Measurements from ENCODE around the gene PHF23.
"Not testable (repeated sequence)": the region's sequence is repeated elsewhere in the genome, so short reads cannot be mapped to it uniquely, and the experiment has no call there.

PHF23 gene

DNA sequence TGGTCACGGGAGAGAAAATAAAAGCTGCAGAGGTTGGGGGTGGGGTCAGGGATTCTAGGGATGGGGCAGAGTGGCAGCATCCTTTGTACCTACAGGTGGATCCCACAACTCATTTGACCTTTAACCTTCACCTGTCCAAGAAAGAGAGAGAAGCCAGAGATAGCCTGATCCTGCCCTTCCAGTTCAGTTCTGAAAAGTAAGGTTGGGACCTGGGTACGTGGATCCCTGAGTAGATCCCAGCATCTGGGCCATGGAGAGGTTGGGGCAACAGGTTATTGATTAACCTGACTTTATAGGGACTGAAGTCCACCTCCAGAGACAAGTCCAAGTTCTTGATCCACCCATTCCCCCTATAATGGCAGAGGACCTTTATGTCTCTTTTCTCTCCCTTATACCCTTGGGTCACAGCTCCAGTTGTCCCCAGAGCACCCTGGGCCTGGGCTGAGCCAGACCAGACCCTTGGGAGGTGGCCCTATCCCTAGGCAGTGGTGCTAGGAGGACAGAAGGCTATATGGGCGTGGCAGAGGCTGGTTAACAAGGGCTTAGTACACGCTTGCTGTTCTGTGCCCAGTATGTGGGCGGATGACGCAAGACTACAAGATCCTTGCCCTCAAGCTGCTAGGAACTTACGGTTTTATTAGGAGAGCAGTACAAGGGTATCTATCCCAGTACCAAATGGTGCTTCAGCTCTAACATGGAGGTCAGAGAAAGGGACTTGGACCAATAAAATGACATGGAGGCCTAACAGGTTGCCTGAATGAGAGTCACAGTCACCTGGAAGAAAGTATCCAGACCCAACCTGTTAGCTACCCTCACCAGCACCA is 19.7 kb upstream of the PHF23 start:
- no peak for DNase-seq

DNA sequence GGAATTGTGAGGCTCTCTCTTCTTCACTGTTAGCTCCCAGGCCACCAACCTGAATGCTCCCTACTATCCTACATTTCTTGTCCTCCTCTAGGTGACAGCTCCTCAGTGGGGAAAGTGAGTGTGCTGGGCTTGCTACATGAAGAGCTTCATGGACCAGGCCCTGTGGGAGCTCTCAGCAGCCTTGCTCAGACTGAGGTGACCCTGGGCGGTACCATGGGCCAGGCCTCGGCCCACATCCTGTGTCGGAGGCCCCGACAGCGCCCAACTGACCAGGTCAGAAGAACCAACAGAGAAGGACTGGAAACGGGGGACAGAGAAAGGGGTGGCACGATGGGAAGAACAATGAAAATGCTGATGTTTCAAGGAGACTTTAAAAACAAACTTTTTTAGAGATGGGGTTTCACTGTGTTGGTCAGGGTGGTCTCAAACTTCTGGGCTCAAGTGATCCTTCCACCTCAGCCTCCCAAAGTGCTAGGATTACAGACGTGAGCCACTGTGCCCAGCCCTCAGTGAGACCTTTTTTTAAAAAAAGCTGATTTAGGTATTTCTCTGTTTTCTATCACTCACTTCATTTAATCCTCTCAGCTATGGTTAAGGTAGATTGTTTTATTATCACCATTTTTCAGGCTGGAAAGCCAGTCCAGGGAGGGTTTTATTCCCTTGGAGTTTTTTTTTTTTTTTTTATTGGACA is 17.7 kb upstream of the PHF23 start:
- no peak for DNase-seq

DNA sequence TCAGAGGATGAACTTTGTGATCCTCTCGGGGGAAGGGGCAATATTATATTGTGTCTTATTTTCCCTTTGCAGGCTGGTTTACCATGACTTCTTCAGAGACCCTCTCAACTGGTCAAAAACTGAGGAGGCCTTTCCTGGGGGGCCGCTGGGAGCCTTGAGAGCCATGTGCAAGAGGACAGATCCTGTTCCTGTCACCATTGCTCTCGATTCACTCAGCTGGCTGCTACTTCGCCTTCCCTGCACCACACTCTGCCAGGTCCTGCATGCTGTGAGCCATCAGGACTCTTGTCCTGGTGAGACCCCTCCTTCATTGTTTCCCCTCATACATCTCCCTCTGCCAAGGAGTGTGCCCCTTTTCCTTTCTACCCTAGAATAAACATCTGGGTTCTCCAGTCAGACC is 15.3 kb upstream of the PHF23 start:
- DNase-seq = no peak

DNA sequence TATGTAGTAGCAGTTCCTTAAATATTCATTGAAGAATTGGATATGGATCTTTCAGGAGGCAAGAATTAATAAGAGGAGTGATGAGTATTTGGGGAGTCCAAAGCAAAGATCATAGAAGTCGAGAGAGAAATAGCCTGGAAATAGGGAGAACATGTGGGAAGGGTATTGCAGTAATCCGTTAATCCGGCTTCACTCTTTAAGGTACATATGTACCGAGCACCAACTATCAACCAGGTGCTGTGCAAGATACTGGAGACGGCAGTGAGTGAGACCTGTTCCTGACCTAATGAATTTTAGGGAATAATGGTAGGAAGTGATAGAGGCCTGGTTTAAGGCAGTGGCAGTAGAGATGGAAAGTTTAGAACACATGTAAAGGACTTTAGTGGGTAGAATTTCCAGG is 13.8 kb upstream of the PHF23 start:
- DNase-seq = no peak

DNA sequence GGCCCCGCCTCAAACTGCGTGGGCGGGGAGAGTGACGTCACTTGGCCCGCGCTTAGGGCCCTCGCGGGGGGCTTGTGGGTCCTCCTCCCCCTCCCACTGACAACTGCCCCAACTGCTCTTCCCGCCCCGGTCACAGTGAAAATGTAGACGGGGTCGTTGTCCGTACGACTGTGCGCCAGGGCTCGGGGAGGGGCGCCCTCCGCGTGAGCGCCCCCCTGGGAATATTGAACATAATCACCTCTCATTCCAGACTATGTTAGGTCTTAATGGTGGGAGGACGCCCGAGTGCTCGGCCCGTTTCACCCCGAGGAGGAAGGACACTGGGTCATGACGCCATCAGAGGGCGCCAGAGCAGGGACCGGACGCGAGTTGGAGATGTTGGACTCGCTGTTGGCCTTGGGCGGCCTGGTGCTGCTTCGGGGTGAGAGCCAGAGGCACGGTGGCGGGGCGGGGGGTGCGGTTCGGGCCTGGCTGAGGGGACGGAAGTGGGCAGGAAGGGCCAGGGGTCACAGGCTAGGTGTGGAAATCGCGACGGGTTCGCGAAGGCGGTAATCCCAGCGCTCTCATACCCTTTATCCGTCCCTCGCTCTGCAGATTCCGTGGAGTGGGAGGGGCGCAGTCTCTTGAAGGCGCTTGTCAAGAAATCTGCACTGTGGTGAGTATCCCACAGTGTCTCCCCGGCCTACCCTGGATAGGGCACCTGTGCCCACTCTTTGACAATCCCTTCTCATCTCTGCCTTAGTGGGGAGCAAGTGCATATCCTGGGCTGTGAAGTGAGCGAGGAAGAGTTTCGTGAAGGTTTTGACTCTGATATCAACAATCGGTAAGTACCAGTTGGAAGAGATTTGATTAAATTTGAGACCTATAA is 13.2 kb upstream of the PHF23 start, which contains the start of gene ELP5:
TSS of gene ELP5 (plus strand) at position 40 of the 868 bp plus-strand sequence. CDS start at position 376, 336 bp downstream.
- peak; percentile 27 to 83 for DNase-seq

DNA sequence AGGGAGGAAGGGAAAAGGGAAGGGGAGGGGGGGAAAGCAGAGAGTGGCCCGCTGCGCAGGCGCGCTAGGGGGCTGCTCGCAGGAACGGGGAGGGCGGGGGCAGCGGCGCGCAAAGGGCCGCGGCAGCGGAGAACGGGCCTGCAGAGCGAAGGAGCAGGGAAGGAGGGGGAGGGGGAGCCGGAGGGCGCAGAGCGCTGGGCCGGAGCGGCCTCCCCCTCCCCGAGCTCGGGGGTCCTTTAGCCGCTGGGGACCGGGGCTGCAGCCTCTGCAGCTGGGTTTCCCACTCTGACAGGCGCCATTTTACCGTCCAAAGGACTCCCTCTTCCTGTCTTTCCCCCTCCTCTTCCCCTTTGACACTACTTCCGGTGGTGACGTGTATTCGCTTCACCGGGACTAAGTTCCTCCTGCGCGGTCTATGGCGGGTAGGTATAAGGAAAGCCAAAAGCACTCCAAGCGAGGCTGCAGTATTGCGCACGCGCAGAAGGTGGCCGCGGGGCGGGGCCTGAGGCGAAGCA is 12.5 kb upstream of the PHF23 start, which contains the start of gene CTDNEP1:
TSS of gene CTDNEP1 (minus strand) at position 74 of the 515 bp plus-strand sequence. CDS start 438 bp downstream, outside the sequence.
- DNase-seq = peak; percentile 83 to 94

DNA sequence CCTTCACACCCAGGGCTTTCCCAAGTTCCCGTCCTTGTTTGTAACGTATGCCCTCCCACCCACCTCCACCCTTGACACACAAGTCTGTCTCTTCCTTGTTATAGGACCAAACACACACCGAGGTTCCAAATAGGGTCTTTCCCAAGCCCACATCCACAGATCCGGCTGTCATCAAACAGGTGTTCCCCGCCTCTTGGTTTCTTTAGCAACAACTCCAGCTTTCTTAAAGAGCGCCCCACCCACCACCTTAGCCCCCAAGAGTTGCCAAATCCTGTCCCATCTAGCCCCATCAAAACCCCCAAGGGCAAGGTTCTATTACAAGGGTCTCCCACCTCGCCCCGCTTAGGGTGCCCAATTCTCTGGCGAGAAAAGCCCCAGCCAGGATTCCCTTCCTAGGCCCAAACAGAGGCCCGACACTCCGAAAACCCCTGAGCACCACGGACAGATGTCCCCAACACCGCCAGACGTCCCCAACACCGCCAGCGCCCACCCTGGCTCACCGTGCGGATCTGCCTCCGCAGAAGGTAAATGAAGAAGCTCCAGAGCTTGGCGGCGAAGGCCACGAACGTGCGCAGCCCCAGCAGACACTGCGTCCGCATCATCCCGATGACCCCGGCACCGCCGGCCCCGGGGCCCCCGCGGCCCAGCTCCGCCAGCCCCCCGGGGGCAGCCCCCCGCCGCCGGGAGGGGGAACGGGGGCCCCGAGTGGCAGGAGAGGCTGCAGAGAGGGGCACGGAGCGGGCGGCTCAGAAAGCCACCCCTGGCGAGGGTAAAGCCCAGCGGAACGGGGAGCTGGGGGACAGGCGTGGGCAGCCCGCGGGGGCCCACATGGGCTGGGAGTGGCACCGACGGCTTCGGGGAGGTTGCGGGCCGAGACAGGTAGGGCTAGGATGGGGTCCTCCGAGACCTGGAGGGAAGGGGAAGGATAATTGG is 11.7 kb upstream of the PHF23 start:
- no peak for DNase-seq

DNA sequence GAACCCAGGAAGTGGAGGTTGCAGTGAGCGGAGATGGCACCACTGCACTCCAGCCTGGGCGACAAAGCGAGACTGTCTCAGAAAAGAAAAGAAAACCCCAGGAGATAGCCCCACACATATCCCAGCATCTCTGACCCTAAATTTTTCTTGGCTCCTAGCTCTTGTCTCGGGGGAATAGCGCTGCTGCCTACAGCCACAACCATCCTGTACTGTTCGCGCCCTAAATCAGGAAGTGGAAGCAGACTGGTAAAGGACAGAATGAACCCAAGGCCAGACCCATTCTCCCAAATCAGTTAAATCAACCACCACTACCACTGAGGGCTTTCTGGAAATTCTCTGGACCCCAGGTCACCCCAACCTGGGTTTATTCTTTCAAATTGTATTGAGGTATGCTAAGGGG is 10.6 kb upstream of the PHF23 start:
- no peak for DNase-seq

DNA sequence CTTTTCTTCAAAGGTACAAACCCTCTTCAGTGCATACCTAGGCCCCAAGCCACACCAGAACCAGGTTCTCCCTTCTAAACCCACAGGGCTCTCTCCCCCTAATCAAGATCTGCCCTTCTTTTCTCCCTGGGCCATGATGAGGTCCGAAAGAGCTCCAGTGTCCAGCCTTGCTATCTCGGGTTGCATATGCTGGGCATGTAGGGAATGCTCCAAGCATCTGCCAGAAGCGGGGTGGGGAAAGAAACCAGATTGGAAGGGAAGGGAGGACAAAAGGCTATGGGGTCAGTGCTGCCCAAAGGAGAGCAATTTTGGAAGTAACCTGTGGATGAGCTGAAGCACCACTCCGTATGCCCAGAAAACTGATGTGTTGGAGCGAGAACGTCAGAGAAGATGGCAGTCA is 10.0 kb upstream of the PHF23 start:
- DNase-seq = no peak

DNA sequence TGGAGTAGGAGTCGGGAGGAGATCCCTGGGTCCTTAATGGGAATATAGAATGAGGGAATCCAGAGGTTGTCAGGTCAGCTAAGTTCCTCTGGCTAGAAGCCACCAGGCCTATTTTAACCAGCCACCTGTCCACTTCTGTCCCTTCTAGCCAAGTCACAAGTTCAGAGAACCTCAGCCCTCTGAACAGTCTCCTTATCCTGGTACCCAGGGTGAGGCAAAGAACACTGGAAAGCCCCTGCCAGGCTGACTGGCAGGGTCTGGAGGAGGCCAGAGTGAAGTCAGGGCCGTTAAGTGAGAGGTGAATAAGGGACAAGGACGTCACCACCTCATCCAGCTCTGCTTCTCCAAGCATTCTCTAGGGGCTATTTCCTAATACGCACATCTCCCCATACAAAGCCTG is 9.5 kb upstream of the PHF23 start:
- no peak for DNase-seq

DNA sequence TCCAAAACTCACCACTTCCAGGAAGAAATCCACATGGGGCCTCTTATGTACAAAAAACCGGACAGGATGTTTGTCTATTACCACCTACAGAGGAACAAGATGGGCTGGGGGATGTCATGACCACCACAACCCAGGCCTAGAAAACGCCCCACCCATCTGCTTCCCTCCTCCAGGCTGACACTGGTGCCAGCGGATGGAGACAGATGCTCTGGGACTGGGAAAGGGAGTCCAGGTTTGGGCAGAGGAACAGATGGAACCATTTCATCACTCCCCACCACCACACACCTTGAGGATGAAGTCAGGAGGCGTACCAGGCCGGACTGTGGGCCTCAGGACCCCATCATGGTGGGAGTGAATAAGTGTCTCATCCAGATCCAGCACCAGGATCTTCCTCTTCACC is 7.5 kb upstream of the PHF23 start:
- no peak for DNase-seq

DNA sequence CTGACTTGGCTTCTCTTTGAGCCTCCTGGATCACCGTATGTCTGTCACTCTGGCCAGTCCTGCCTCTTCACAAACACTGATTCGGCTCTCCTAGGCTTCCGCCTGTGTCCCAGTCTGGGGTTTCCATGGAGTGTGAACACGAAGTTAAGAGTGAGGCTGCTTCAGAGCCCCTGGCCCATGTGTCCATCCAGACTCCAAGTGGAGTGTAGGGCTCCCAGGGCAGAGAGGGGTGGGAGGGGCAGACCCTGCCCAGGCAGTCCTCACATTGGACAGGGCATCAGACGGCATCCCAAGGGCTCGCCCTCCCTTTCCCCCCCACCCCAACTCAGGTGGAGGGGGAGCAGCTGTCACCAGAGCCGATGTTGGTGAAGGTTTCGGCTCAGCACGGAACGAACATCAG is 4.6 kb upstream of the PHF23 start:
- not testable (repeated sequence) for DNase-seq

DNA sequence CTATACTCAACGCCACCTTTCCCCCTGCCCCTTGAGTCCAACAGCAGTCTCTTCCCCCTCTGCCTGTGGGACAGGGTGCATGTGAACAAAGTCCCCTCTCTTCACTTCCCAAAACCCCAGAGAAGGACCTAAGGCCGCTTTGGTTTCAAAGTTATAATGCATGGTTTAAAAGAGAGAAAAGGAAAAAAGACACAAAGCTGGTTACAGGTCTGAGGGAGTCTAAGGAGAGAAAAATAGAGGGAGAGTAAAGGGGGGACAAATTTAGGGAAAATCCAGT is 4.1 kb upstream of the PHF23 start:
- DNase-seq = no peak

DNA sequence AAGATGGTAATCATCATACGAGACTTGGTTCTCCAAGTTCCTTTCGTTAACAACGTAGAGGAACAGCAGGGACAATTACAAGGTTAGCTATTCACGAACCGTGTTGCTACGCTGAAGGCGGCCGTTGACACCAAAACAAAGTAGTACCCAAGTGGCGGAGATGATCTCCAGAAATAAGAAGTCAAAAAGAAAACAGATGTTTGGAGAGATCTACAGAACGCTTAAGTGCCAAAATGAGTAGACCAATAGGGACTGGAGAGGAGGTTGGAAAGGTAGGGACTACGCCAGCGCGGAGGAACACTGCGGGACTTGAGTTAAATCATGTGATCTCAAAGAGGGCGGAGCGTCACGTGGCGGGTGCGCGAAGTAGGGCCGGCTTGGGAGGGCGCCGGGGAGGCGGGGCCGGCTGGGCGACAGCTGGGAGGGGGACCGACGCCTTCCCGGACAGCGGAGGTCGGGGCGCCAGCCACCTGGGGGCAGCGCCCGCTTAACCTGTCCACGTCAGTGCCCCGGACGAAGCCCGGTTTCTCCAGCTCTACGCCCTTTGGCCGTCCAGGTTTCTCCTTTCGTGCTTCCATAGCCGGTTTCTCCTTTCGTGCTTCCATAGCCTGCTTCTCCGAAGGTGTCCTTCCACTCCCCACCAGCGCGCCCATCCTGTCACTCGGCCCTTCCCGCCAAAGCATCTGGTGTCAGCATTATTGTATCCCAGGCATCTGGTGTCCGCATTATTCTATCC is 3.6 kb upstream of the PHF23 start:
- peak; percentile 71 to 84 for DNase-seq

DNA sequence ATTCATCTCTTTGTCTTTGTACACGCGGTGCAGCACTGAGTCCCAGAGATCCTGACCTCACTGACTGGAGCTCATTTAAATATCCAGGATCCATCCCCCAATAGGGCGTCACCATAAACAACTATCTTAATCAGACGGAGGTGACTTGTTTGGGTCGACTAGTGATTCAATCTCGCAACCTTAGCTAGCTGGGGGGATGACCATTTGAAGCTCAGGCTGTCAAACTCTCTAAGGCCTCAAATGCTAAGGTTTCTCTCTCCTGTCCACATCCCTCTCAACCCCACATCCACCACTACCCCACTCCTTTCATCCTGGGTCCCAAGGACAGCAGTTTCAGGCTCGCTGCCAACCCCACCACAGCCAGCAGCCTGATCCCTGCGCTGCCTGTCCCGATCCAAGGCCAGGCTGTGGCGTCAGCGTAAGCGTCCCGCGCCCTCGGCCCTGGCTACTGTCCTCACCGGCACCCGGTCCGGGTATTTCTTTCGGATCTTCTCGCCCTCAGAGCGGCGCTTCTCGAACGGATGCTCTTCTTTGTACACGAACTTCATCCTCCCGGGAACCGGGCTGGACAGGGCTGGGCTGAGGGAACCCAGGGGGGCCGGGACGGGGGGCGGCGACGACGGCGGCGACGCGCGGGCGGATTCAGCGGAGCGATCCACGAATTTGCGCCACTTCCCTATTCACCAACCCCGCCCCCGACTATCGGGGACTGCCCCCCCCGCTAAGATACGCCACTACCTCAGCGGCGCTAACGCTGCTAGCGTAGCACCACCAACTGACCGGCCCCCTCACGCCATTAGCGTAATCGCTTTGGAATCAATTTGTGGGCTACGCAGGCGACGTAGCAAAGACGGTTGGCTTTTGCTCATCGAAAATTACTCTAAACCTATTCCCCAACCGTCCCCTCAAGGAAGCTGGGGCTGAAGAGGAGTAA is 2.8 kb upstream of the PHF23 start, which contains the start of gene GABARAP:
TSS of gene GABARAP (minus strand) at position 667 of the 934 bp plus-strand sequence. CDS start at position 548, 119 bp downstream.
- peak; percentile 43 to 64 for DNase-seq

DNA sequence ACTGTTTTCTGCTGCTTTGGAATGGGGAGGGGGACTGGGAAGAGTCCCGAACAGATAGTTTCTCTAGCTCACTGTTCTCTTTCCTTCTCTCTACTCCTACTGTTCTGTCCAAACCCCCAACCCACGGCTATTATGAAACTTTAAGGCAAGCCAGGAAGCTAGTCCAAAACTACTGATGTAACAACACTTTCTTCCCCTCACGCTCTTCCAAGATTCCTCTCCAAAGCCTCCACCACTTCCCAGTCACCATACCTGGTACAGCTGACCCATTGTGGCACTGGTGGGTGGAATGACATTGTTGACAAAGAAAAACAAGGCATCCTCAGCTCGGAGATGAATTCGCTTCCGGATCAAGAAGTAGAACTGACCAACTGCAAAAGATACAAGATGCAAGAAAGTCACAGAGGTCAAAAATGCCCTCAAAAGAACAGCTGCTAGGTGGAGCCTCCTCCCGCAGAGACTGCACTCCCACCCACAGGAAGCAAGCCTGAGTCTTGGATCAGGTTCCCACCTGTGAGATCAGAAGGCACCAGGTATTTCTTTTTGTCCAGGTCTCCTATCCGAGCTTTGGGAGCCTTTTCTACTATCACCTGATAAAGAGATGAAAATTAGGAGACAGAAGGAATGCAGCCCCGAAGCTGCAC is 2.0 kb upstream of the PHF23 start:
- no peak for DNase-seq

DNA sequence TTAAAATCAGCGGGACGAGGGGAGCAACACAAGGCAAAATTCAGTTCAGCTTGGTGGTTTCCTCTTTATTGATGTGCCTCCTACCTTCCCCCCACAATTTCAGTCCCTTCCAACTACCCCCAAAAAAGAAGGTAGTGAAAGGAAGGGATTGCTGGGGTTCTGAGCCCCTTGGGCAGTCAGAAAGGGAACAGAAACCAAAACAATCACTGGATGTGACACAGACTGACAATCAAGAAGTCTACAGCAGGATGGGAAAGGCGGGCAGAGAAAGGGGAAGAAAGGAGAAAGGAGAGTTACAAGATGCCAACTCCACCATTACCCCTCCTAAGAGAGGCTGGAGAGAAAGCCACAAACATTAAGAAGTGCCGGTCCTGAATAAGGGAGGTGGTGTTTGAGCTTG is 1.1 kb upstream of the PHF23 start:
- DNase-seq = no peak

DNA sequence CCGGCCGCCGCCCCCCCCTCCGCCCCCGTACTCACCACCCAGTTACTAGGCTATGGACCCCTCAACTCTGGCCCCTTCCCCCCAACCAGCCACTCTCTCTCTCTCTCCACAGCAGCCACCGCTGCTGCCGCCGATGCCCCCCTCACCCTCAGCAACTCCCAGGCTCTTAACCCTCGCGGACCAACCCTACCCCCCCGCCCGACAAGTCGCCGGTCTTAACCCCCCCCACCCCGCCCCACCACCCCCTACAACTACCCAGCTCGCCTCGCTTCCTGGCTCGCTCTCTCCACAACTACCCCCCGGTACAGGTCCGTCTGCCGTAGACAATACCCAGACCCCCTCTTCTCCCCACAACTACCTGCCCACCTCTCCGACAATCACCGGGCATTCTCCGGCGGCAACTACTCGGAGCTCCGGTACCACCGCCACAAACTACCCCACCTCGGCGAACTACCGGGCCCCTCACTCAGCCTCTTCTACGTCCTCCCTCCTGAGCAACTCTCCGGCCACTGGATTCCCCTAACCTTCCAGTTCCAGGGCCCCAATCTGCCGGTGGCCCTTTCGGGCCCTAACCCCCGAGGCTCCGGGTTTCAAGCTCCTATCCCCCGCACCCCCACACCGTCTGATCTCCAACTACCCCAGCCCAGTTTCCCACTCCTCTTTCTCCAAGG is 702 bp downstream of the PHF23 start:
- DNase-seq = no peak
